ENCODE results near the gene ARHGEF2.

The ARHGEF2 gene

DNA sequence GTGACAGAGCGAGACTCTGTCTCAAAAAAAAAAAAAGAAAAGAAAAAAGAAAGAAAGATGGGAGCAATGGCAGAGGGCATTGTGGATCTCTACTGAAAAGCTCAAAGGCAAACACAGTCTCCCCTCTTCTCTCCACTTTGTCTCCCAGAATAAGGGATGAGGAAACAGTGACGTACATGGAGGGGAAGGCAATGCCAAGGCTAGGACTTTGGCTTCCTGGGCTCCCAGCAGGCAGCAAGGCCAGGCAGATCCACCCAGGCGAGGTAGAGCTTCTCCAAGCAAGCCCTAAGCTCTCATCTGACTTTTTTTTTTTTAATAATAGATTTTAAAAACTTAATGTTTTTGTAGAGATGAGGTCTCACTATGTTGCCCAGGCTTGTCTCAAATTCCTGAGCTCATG is 4.6 kb downstream of the ARHGEF2 start:
- in situ Hi-C loops (cut with MboI; ENCODE audit: low sequenced_read_pairs): no loop called here

DNA sequence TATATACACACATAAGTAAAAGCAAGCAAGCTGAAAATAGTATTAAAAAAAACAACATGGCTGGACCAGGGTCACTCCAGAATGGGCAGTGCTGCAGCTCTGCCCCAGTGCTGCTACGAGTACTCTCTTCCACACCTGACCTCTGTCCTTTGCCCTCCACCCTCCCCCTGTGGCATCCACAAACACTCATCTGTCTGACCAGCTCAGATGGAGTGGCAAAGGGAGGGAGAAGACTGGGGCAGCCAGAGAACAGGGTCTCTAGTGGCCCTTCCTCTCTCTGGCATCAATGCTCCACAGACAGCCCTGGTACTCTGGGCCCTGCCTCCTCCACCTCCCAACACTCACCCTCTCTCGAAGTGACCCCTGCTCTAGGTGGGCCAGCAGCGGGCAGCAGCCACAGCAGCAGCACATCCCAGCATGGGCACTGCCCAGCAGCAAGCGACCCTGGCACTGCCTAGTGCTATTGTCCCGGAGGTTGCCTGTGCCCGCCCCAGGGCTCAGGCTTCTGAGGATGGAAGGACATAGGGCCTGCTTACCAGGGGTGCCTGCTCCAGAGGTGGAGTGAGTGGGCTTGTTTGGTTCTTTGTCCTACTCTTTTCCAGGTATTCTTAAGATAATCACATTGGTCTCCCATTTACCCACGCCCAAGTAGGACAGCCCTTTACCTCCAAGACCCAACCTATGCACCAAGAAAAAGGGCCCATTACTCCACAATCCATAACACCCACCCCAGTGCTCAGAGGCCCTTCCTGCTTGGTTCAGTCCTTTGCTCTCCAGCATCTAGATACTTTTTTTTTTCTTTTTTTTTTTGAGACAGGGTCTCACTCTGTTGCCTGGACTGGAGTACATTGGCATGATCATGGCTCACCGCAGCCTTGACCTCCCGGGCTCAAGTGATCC is 6.2 kb downstream of the ARHGEF2 start:
- in situ Hi-C loops (cut with MboI; ENCODE audit: low sequenced_read_pairs): no loop called here

DNA sequence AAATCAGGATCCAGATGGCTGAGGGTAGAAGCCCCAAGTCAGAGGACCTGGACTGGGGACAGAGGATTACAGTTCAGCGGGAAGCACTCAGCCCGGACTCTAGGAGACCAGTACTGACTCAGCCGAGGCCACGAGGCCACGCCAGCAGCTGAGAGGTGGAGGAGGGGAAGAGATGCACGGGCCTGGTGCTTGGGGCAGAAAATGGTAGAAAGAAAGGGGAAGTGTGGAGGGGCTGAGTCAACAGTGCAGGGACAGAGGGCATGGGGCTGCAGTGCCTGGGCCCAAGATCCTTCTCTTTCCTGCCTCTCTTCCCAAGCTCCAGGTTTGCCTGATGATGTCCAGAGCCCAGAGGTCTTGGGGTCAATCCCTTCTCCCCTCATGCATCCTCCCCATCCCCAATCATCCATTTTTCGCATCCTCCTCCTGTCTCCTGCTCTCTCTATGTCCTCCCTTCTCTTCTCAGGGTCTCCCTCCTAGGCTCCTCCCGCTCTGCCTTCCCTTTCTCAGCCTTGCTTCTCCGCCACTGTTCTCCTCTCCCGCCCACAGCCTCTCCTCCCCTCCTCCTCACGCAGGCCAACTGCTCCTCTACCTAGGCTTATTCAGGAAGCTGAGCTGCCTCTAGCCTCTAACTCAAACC is 7.7 kb downstream of the ARHGEF2 start:
- in situ Hi-C loops (cut with MboI; ENCODE audit: low sequenced_read_pairs): no loop called here

DNA sequence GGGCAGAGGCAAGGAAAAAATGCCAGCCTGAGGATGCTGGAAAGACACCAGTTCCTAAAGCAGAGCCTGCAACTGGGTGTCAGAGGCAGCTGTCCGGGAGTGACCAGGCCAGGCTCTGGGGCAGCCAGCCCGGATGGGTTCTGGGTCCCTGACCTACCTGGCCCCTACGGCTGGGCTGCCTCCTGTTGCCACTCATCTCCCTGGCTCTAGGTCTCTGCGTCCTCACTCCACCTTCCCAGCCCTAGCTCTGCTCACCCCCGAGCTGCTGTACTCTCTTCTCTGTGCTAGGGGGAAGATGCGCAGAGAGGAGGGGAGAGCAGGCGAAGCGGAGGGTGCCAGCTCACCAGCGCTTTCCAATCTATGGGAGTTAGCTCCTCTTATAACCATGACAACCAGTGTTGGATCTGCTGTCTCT is 9.0 kb downstream of the ARHGEF2 start:
- in situ Hi-C loops (cut with MboI; ENCODE audit: low sequenced_read_pairs): no loop called here

DNA sequence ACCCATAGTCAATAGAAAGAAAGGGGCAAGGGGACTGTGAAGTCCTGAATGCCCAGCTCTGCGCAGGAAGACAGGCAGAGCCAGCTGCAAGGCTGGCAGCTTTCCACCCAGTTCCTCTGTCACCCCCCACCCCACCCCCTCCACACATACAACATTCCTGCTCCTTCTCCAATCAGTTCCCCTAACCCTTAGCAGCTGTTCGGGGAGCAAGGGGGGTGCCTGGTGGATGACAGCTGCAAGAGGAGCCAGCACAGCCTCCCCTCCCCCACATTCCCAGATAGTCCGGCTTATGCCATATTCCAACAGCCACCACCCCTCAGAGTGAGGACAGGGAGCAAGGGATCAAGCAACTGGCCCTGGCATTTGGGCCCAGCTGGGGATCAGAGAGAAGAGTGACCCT is 9.7 kb downstream of the ARHGEF2 start:
- in situ Hi-C loops (cut with MboI; ENCODE audit: low sequenced_read_pairs): no loop called here

DNA sequence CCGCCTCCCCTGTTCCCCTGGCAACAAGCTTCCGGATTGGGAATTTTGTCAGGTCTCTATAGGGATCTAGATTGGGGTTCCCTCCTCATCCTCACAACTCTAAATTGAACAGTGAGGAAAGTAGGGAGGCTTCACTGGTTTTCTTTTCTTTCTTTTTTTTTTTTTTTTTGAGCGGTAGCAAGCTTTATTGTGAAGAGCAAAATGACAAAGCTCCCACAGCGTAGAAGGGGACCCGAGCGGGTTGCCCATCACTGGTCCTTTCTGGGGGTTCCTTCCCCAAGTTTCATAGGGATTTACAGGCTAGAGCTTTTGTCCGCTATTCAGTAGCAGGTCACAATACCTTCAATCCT is 10.3 kb downstream of the ARHGEF2 start:
- in situ Hi-C loops (cut with MboI; ENCODE audit: low sequenced_read_pairs): no loop called here

DNA sequence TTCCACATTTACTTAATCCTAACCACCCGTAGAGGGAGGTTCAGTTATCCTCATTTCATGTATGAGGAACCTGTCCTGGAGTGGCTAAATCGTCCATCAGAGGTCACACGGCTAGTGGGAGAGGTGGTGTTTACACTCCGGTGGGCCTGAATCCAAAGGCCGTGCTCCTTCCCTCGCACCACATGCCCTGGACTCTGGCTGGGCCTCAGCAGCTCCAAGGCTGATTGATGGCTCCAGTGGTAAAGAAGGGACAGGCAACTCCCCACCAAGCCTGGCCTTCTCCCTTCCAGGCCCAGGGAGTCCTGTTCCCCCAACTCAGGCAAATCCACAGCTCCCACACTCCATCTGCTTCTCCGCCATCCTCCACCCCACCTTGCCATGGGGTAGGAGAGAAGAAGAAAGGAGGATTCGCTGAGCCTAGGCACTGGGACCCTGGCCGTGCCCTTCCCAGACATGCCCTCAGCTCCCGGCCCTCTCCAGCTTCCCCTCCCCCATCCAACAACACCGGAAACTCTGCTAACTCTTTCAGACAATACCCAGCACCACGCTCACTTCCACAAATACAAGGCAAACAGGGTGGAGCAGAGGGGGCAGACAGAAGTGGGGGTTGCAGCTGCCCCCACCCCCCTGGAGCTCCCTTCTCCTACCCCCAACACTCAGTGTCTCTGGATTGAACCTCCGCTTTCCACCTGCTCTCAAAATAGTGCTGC is 10.9 kb downstream of the ARHGEF2 start:
- in situ Hi-C loops (cut with MboI; ENCODE audit: low sequenced_read_pairs): no loop called here

DNA sequence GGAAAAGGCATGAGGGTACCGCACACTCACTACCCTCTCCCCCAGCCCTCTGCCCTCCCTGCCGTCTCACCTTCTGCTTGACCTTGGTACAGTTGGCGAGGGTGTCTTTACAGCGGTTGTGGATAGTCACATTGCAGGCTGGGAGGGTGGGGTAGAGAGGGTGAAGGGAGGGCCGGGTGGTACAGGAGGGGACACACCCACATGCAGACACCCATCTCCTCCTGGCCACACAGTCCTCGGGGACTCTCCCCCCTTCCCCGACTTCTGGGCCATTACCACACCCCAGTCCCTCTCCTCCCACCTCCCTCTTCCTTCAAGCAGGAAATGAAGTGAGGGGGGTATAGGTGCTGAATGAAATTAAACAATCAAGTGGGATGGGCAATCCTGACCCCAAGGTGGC is 11.6 kb downstream of the ARHGEF2 start:
- in situ Hi-C loops (cut with MboI; ENCODE audit: low sequenced_read_pairs): no loop called here

DNA sequence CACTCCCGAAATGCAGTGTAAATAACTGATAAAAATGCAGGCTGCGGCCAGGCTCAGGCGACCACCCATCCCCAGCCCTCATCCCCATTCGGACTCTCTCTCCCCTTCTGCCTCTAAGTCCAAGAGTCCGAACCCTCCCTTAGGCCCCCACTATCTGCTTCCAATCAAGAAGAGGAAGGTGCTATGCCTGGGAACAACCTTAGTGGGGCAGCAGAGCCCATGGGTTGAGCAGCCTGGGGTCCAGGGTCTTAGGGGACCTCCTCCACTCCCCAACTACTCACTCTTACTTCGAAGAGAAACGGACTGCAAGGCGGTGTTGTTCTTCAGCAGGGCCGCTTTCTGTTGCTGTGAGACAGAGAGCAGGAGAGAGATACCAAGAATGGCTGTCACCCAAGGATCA is 12.2 kb downstream of the ARHGEF2 start:
- in situ Hi-C loops (cut with MboI; ENCODE audit: low sequenced_read_pairs): no loop called here

DNA sequence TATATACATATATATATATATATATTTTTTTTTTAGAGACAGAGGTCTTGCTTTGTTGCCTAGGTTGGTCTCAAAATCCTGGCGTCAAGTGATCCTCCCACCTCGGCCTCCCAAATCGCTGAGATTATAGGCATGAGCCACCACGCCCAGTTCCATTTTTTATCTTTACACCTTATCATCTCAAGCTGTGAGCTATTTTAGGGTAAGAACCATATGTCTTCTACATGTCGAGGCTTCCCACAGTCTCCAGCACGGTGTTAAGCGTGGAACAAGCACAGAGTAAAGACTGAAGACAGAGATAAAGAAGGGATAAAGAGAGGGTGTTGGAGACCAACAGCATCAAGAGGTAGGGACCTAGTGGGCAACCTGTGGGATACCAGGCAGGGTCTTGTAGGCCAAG is 14.2 kb downstream of the ARHGEF2 start:
- in situ Hi-C loops (cut with MboI; ENCODE audit: low sequenced_read_pairs): no loop called here

DNA sequence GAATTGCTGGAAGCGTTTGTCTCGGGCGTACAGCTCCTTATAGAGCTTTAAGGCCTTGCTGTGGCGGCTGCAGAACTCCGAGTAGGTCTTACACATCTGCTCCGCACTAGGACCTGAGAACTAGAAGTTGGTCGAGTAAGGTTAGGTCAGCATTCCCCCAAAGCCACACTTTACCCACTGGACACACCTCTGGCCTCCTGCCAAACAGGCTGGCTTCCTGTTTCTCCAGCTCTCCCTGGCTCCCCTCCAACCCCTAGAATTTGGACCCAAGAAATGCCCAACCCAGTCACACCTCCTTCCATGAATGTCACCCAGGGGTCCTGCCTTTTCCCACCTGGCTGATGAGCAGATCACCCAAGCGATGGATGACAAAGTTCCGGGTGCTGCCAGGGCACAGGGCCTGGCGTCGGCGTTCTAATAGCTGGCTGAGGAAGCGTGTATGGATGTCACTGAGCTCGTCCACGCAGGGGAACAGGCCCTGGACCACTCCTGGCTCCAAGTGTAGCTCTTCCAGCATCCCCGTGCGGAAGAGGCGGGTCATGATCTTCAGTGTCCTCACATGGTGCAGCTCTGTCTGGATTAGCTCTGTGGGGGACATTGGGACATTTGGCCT is 15.6 kb downstream of the ARHGEF2 start:
- in situ Hi-C loops (cut with MboI; ENCODE audit: low sequenced_read_pairs): no loop called here

DNA sequence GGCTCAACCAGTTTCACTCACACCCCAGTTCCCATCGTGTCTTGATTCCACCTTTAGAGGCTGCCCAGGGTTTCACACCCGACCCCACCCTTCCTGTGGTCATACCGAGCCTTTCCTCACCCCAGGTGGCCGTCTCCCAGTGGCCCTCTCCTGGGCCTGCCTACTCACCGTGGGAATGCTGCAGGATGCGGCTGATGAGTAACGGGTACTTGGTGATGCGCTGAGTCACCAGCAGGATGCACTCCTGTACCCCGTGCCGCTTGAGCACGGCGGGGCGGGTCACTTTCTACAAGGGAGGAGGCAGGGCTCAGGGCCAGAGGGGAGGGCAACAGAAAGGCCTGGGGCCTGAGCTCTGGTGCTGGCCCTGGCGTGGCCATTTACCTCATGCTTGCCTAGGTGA is 16.4 kb downstream of the ARHGEF2 start:
- in situ Hi-C loops (cut with MboI; ENCODE audit: low sequenced_read_pairs): no loop called here

DNA sequence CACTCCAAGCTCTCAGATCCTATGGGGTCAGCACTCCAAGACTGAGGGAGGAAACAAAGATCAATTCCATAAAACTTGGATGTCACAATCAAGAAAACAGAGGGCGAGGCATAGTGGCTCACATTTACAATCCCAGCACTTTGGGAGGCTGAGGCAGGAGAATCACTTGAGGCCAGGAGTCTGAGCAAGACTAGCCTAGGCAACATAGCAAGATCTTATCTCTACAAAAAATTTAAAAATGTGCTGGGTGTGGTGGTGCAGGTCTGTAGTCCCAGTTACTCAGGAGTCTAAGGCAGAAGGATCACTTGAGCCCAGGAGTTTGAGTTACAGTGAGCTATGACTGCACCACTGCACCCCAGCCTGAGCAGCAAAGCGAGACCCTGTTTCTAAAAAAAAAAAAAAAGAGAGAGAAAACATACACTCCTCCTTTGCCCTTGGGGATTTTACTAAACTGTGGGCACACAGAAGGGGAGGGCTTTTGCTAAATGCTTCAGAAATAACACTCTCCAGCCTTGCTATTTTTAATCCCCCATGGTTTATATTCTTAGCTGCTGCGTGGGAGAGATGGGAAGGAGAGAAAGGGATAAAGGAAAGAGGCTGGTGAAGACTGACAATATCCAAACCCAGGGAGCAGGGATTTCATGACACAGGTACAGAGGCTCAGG is 18.1 kb downstream of the ARHGEF2 start:
- in situ Hi-C loops (cut with MboI; ENCODE audit: low sequenced_read_pairs): no loop called here

DNA sequence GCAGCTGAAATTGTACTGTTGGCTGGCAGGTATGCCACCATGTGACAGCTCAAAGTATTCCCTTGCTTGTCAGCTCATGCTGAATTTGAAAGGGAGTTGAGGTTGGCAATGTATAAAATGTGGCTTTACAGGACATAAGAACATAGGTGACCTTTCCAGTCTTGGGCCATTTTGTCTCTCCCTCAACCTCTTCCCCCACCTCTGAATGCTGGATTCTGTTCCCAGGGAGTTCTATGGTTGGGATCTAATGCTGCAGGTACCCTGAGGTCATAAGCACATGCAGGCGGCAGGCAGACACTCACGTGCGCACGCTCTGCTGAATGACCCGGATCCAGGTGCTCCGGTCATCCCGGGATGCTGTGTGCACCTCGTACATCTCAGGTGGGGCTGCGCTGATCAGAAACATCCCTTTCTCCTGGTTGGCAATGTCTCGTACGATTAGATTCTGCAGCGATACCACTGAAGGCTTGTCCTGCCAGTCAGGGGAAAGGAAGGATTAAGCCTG is 20.9 kb downstream of the ARHGEF2 start:
- in situ Hi-C loops (cut with MboI; ENCODE audit: low sequenced_read_pairs): no loop called here

DNA sequence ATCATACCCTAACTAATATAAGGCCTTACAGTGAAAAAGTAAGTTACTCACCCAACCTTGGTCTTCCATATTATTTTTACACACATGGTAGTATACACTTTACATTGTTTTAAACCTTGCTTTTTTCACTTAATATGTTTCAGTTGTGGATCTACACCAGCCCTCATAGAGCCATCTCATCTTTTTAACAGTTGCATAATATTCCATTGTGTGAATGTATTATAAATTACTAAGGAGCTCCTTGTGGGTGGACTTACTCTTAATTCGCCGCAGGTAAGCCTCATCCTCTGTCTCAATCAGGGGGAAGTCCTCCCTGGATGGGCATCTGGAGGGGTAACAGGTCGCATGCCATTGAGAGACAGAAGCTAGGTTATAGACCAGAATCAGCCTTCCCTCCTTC is 23.7 kb downstream of the ARHGEF2 start:
- in situ Hi-C loops (cut with MboI; ENCODE audit: low sequenced_read_pairs): no loop called here

DNA sequence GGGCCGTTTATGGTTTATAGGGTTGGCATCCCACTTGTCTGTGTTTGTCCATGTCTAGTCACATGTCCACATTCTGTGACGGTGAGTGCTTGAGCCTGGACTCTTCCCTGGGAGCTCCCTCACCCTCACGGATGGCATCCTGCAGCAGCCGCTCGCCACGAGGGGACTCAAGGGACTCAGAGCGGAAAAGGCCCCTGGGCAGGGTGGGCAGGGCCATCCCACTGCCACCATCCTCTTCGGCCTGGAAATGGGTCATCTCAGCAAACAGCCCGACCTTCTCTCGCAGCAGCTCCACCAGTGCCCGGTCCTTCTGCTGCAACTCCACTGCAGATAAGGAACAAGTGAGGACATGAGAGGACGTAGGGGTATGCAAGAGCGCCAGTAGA is 25.8 kb downstream of the ARHGEF2 start:
- in situ Hi-C loops (cut with MboI; ENCODE audit: low sequenced_read_pairs): no loop called here

DNA sequence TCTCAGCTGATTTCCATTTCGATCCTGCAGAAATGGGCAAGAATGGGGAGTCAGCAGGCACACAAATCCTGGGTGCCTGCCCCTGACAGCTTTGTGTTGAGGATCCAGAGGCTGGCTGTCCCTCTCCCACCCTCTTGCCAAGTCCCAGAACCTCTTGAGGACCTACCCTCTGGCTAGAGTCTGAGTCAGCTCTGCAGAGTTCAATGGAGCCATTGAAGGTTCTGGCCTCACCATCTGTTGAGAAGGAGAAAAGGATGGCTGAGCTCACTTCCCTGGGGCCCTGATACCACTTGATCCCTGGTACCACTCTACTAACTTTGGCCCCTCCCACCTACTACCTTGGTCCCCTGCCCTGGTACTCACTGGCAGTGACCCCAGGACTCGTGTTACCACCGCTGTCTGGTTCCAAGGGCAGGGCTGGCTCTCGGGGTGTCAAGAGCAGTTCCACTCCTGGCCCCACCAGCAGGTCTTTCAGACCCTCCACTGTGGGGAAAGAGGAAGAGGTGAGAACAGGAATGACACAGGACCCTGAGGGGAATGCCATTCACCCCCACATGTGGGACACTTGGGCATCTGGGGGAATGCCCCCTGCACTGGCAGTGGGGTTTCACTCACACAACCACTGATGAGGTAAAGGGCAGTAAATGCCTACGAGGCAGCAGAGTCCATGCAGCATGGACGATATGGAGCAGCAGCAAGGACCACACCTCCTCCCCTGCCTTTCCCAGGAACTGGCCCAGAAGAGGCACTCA is 26.4 kb downstream of the ARHGEF2 start:
- in situ Hi-C loops (cut with MboI; ENCODE audit: low sequenced_read_pairs): no loop called here

DNA sequence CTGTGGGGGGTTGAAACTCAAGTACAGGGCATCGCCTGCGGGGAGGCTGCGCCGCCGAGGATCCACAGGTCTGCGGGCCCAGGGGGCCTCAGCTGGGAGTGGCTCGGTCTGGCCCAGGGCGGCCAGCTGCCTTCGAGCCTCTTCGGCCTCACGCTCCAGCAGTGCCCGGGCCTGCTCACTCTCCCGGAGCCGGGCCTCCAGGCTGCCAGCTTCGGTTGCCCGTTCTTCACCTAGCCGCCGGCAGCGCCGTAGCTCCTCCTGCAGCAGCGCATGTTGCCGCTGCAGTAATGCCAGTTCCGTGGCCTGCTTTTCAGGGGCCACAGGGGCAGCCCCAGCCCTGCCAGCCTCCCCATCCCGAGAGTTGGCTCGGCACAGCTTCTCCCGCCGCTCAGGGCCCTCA is 27.5 kb downstream of the ARHGEF2 start:
- in situ Hi-C loops (cut with MboI; ENCODE audit: low sequenced_read_pairs): no loop called here

DNA sequence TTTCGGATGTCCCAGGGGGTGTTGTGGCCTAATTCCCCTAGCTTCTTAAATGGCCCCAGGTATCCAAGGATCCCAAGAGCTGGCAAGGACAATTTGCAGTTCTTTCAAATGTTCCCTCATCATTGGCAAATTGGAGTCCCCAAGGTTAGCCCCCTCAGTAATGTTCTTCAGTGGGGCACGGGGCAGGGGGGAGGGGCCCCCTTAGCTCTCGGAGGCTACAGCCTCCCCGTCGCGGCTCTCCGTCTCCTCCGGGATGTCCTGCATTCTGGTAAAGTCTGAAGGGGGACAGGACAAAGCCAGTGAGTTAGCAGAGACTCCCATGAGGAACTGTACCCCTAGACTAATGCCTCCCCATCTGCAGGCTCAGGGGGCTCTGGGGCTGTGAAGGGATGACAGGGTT is 30.6 kb downstream of the ARHGEF2 start:
- in situ Hi-C loops (cut with MboI; ENCODE audit: low sequenced_read_pairs): loop anchor here (5.0 kb wide), 1 partner anchor 35 kb away; no protein-coding TSS in a partner anchor

DNA sequence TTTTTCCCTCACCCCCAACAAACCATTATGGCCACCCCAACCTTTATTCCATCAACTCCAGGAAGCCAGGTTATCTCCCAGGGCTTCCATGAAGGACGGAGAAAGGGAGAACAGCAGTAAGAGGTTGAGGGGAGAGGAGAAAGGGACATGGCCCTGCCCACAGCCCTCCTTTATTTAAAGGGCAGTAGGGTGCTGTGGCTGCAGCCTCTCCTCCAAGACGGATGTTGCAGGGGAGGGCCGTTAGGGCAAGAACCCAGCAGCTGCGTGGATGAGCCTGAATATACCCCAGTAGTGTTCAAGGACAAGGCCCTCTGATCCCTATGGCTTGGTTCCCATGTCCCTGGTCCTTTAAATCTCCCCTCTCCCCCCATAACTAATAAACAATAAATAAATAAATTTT is 31.1 kb downstream of the ARHGEF2 start:
- in situ Hi-C loops (cut with MboI; ENCODE audit: low sequenced_read_pairs): loop anchor here (5.0 kb wide), 1 partner anchor 35 kb away; no protein-coding TSS in a partner anchor

Measured in HL-60/S4 treated with retinoic acid at 250 ng/mL for 4 days and 3 days (cell line).